ENCODE data around the gene ENTPD6.
A peak's percentile ranks its signal among the peaks of the same experiment; 100 is the strongest.

Gene ENTPD6

DNA sequence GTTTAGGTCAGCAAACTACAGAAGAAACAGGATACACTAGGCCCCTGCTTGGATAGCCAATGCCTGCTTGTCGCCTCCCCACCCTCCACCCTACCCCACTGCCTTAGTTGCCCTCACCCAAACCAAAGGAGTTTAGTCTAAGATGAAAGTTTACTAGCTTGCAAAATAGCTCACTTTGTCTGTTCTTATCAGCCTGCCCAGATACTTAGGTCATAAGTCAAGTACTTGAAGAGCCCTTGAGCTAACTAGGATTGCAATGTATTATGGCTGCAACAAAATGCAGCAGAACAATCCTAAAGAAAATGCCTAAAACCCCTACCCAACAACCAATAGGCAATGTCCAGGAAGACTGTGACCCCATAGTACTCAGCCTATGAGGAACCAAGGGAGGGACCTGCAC, 7.3 kb upstream of the ENTPD6 start:
- no peak for DNase-seq (ENCODE audit: low read depth, low spot score)

DNA sequence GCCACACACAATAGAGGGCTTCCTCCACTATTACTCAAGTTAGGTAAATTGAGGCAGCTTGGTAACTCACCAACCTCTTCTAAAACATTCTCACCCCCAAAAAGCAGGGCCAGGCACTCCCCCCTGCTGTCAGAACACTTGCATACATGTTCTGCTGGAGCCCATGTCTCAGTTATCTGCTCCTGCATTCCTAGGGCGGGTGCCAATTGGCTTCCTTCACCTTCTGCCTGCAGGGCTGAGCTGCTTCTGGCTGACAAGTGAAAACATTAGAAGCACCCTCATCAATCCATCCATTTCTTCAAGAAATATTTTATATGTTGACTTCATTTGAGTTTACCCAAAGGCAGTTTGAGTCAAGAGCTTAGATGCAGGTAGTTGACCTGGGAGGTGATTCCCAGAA, 4.5 kb upstream of the ENTPD6 start:
- no peak for DNase-seq (ENCODE audit: low read depth, low spot score)

DNA sequence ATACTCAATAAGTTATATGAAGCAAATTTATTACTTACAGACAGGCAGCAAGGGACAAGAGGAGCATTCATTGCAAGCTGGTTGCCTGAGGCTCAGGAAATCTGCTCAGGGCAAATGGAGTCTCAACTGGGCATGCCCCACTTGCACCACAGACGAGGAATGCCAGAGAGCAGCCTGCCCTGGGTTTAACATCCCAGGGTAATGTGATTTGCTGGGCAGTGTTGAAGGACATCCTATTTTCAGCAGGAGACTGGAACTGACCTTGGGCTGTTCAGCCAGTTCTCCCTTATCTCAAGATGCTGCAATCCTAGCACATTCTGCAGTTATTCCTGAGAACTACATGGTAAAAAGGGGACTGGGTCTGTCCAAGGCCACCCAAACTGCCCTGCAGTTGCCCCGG, 3.8 kb upstream of the ENTPD6 start:
- peak; percentile 36 for DNase-seq (ENCODE audit: low read depth, low spot score)

DNA sequence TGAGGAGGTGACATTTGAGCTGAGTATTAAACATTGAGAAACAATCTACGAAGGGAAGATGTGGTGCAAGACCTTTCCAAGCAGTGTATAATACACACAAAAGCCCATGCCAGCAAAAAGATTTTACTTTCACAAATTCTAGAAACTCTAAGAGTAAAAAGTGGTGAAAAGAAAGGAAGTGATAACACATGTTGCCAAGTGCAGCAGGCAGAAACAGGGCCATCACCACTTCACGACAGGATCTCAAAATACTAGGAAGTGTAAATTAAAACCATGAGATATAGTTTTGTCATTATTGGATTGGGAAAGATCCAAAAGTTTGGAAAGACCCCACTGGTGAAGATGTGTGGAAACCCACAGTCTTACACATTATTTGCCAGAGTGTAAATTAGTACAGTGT, 1.7 kb upstream of the ENTPD6 start:
- DNase-seq (ENCODE audit: low read depth, low spot score): no peak

DNA sequence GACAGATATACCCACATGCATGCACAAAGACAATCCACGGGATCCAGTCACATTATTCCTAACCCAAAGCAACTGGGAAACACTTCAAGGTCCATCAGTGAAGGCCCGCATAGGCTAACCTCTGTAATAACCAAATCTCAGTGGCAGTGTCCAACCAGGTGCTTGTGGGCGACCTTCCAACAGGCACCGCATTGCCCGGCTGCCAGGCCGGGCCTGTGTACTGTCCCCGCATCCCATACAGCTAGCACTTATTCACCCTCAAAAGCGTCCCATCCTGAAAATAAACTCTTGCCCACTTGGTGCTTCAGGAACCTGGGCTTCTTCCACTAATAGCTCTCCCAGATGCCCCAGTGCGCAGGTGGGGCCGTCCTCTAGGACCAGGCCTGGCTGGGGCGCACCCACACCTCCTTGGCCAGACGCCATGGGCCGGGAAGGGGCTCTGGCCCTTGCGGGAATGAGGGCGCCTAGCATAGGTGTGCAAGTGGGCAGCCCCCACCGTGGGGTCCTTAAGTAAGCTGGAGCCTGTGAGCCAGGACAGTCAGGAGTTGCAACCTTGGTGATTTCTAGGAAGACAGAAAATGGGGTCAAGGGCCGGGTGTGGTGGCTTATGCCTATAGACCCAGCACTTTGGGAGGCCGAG, 1.1 kb upstream of the ENTPD6 start:
- DNase-seq (ENCODE audit: low read depth, low spot score): no peak

DNA sequence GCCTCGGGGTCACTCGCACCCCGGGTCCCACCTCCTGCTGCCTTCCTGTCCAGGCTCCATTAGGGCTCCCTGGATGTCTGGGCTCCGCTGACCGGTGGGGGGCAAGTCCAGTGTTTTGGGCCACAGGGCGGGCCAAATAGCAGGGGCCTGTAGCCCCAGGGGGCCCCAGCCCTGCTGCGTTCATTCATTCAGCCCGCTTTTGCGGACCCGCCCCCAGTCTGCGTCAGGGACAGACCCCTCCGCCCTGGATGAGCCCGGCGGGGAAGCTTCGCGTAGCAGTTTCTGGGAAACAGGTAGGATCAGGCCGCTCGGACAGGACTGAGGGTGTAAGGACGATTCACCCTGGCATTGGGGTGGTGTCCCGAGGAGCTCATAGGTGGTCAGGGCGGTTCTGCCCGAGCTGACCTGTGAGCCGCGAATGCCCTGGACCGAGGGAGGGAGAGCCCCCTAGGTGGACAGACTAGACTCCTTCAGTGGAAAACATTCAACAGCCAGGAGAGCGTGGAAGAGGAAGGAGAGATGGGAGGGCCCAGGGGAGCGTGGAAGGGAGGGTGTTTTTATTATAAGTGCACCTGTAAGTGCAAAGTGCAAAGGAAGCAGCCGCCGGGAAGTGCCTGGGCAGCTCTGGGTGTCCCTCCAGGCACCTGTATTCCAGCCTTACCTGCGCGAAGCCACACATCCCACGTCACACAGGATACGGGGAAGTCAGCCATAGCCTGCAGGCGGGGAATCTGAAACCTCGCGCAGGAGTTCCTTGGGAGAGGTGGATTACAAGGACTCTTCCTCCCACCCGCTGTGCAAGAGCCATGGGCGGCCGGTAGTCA, 662 bp downstream of the ENTPD6 start:
- DNase-seq (ENCODE audit: low read depth, low spot score): peak; percentile 70

DNA sequence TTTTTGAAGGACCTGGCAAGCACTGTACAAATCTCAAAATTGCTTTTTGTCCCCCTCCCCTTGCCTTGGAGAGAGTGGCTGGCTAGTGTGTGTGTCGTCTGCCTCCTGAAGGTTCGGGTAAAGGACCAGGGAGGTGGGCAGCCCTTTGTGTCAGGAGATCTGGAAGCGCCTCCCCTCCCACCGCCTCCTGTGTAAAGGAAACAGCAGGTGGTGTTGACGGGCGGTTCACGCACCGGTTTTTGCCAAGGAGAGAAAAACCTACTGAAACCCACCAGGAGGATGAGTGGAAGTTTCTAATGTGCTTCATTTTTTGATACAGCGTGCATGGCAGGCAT, 1.2 kb downstream of the ENTPD6 start:
- peak; percentile 45 for DNase-seq (ENCODE audit: low read depth, low spot score)

DNA sequence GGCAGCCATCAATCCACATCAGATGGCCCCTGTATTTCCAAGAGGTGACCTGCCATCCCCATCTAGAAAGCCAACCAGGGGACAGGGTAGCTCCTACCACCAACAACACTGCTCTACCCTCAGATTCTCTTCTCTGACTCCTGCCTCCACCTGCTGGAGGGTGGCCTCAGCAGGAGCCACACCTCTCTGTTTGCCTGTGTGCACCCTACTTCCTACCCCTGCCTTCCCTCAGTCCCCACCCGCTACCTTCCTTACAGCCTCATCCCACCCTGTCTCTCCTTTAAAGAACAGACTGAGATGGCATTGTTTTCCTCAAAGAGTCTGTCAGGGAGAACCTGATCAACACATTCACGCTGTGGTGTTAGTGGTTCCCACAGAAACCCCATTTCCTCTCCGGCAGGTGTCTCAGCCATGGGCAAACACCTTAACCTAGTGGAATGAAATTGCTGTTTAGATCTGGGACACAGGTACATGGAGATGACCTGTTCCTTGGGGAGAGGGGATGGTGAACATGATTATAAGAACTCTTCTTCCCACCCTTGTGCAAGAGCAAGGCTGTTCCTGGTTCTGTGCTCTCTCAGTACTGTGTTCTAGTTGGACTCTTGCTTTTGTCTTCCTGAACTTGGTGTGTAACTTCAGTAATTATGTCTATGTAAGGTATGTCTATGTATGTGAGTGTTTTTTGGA, 1.8 kb downstream of the ENTPD6 start:
- DNase-seq (ENCODE audit: low read depth, low spot score): no peak

DNA sequence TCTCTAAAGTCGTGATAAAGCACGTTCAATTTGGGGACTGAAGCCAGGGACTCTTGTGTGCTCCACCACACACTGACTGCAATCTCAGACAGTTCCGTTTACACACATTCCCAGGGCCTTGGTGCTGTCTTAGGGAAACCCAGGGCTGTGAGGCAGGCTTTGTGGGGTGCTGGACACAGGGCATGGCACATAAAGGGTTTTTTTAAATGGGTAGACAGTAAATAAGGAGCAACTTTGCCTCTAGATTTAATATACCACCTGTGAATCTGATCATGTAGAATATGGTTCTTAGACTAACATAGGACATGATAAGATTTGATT, 2.3 kb downstream of the ENTPD6 start:
- DNase-seq (ENCODE audit: low read depth, low spot score): no peak

DNA sequence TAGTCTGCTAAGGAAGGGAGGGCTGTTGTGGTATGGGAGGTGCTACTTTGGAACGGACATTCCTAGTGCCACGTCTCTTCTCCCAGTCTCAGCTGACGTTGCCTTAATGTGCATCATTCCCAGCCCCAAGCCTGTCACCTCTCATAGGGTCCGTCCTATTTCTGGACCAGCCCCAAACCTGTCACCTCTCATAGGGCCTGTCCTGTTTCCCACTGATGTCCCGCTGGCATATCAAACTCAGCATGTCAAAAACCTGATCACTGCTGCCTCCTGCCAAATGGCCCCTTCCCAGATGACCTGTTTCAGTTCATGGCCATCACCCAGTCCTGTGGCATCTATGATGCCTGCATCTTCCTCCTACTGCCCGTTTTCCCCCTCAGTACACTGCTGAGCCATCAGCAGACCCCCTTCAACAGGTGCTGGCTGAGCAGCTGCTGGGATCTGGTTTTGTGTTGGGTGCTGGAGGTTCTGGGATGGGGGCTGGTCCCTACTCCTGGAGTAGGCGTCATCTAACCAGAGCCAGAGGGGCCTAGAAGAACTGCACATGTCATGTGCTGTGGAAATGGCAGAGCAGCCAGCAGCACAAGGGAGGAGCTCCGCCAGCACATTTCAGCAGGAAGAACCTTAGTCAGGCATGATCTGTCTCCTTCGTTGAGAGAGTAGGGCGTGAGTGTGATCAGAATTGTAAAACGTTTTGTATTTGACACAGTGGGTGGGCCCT, 3.3 kb downstream of the ENTPD6 start:
- no peak for DNase-seq (ENCODE audit: low read depth, low spot score)

DNA sequence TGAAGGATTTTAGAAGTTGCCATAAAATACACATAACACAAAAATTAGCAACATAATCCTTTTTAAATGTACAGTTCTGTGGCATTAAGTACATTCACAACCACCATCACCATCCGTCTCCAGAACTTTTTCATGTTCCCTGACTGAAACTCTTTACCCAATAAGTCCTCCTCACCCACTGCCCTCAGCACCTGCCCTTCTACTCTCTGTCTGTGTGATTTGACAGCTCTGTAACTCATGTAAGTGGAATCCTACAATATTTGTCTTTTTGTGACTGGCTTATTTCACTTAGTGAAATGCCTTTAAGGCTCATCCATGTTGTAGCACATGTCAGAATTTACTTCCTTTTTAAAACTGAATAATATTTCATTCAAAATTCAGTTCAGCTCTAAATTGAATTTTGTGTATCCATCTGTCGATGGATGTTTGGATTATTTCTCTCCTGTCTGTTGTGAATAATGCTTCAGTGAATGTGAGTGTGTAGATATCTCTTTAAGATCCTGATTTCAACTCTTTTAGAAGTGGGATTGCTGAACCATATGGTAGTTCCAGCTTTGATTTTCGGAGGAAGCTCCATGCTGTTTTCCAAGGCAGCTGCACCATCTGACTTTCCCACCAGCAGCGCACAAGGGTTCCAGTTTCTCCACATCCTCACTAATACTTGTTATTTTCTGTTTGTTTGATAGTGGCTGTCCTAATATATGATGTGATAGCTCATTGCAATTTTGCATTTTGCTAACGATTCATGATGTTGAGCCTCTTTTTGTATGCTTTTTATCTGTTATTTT, 4.2 kb downstream of the ENTPD6 start:
- DNase-seq (ENCODE audit: low read depth, low spot score): no peak

DNA sequence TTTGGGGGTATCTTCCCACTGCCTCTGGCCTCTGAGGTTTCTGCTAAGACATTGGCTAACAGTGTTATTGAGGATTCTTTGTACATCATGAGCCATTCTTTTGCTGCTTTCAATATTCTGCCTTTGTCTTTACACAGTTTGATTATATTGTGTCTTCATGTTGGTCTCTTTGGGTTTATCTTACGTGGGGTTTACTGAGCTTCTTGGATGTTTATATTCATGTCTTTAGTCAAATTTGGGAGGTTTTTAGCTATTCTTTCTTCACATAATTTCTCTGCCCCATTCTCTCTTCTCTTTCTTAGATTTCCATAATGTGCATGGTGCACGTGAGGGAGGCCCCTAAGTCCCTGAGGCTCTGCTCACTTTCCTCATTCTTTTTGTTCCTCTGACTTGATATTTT, 7.6 kb downstream of the ENTPD6 start:
- no peak for DNase-seq (ENCODE audit: low read depth, low spot score)

DNA sequence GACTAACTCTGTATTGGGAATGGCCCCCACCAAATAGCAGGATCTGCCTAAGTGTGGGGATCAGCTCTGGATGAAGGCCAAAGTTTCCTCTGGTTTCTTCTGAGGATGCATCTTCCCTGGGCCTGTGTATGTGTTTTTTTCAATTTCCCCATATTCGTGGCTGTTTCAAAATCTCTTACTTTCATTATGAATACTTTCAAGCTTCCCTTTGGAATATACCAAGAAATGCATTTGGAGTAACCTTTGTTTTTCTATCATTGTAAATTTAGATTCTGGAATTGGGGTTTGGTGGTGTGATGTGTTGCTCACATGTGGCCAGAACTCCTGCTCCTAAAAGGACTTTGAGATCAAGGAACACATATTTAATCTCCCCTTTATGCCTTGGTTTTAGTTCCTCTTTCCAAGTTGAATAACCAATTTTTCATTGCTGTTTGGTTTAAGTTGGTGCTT, 8.4 kb downstream of the ENTPD6 start:
- no peak for DNase-seq (ENCODE audit: low read depth, low spot score)

DNA sequence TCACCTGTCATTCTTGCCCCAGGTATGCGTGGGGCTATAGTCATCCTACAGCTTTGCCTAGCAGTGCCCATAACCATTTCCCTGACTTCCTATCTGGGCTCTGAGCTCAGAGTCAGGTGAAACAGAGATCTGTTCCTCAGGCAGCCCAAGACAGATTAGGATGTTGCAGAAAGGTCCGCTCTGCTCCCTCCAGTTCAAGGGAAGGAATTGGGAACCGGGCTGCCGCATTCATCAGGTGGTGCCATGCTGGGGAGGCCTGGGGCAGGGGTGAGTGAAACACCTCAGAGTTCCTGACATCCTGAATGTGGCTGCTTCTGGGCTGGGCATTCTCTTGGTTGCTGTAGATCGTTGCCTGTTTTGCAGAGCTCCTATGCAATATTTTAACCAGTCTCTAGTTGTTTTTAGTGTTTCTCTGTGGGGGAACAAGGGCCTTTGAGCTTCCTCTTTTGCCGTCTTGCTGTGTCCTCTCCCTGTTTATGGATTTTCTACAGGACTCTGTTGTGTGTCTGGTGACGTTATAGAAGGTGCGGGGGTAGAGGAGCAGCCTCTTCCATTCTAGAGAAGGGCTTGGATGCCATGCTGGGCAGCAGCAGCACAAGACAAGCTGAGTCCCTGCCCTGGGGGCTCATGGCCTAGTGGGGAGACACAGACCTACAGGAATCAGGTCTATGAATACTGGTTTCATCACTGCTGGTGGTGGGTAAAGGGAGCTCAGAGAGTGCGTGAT, 9.2 kb downstream of the ENTPD6 start:
- no peak for DNase-seq (ENCODE audit: low read depth, low spot score)

DNA sequence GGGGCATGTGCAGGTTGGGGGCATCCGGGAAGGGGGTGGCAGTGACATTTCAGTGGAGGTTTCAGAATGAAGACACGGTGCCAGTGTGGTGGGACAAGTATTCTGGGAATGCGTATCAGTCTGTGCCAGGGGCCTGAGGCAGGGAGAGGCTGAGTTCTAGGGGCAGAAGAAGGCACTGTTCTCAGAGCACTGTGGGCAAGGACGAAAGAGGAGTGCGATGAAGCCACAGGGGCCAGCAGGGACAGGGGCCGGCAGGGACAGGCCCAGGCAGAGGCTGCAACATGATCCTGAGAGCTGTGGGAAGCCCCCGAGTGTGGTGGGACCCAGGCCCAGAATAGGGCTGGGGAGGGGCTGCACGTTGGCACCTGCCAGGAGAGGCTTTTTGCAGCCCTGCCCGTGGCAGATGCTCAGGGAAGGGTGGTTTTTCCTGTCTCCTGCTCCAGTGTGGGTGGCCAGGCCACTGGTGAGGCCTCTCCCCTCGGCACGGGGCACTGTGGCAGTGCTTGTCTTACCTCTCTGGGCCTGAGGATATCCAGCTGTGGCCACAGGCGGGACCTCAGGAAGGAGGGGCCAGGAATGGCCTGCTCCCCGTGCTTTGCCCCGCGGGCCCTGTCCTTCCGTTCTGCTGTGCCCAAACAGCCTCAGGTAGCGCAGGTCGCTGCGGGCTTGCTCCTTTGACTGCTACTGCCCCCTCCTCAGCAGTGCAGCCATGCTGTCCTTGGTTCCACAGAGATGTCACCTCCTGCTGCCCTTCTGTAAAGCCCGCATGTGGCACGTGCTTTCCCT, 10.0 kb downstream of the ENTPD6 start:
- DNase-seq (ENCODE audit: low read depth, low spot score): peak; percentile 60

DNA sequence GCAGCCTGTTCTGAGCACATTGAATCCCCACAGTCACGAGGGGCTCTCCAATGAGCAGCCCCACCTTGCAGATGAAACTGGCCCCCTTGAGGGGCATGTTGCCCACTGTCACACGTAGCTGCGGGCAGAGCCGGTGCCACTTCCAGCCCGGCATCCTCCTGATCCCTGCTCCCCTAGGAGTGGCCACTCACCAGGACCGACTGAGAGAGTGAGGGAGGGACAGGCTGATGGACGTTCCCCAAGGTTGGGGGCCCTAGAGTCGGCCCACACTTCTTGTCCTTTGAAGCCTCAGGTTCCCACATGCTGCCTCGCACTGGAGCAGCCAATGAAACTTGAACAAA, 10.5 kb downstream of the ENTPD6 start:
- DNase-seq (ENCODE audit: low read depth, low spot score): no peak

DNA sequence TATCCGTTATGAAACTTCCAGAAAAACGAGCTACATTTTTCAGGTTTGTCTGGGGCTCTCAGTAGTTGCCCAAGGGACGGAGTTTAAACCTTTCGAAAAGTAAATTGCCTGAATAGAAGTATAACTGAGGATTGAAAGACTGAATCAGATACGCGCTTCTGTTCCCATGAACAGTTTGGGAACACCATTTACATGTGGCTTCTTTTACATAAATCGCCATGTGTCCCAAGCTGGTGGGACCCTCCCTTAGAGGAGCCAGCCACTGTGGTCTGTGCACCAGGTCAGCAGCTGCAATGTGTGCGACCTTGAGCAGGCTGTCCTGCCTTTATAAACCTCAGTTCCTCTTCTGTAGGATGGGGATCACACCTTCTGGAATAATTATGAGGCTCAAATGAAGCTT, 11.0 kb downstream of the ENTPD6 start:
- DNase-seq (ENCODE audit: low read depth, low spot score): no peak

DNA sequence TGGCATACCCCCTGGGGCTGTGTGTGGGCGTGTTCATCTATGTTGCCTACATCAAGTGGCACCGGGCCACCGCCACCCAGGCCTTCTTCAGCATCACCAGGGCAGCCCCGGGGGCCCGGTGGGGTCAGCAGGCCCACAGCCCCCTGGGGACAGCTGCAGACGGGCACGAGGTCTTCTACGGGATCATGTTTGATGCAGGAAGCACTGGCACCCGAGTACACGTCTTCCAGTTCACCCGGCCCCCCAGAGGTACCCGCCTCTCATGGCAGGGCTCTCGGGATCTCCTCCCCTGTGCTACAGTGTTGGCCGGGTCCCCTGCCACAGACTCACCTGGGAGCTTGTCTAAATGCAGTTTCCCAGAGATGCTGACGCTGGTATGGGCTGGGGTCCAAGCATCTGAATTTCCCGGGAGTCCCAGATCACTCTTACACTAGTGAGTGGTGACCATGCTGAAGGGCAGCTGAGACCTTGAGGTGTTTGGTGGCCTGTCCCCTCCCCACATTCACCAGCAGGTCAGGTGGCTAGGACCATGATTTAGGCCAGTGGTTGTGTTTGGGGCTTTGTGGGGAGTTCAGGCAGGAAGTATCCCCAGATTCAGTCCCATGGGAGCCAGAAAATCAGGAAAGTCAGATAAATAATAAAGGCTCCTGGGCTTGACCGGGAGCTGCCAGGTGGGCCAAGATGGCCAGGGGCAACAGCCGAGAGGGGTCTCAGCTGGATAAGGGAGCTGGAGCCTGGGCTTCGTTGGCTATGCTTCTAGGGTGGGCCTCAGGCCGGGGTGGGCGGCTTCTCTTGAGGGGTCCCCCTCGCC, 11.8 kb downstream of the ENTPD6 start:
- no peak for DNase-seq (ENCODE audit: low read depth, low spot score)

DNA sequence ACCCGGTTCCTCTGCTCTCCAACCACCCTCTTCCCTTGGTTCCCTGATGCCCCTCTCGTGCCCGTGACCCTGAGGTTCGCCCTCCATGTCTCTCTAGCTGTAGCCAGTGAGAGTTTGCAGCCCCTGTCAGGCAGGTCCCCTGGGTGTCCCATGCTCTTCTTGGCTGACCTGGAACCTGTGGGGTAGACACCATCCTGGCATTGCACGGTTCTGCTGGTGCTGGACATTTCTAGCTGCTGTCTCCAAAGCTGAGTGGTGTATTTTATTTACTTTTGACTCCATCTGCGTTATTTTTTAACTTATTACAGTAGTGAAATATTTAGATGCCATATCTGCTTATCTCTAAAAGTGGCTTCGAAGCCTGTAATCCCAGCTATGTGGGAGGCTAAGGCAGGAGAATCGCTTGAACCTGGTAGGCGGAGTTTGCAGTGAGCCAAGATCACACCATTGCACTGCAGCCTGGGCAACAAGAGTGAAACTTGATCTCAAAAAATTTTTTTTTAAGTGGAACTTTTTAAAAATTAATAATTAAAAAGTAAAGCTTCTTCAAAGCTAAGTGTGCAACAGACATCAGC, 12.5 kb downstream of the ENTPD6 start:
- DNase-seq (ENCODE audit: low read depth, low spot score): no peak

All from ELF-1 (cell line).